CD4-positive, CD25-positive, alpha-beta regulatory T cell (primary cell): ENCODE measurements around the gene TMEM235. TPM values are rescaled to one million over a fixed set of nuclear protein-coding genes. Genes with fewer than 3 reads are reported as not detected.

Experiments used
- polyA plus RNA-seq, 4 donors: library from polyadenylated mRNA; unstranded; fragments of 300-500 nt; fragmentation: Illumina TruSeq; gene quantifications; one replicate each; pipeline ENCODE4 v1.2.3, GENCODE V29; 2021
- total RNA-seq: library from RNA; stranded (reverse); gene quantifications from one replicate; pipeline ENCODE4 v1.2.3, GENCODE V29; 2022

Gene TMEM235
- total and polyA plus RNA-seq, 5 donors from 2014 or later = not detected

Other genes with a start within 250 kb of the TMEM235 start
- 727 TPM for gene TMC6, start 102.9 kb upstream of the TMEM235 start, total RNA-seq
- 100 to 1,000 TPM; 160 to 242 (median 213) TPM for gene TMC6, start 102.9 kb upstream of the TMEM235 start, polyA plus RNA-seq
- gene TMC8, start 100.9 kb upstream of the TMEM235 start, total RNA-seq = 454 TPM
- 10 to 100 TPM; 61.8 to 82.0 (median 74.8) TPM for gene TMC8, start 100.9 kb upstream of the TMEM235 start, polyA plus RNA-seq
- not detected for gene C17orf99, start 85.2 kb upstream of the TMEM235 start, total RNA-seq
- gene C17orf99, start 85.2 kb upstream of the TMEM235 start, polyA plus RNA-seq = not detected
- 58.5 TPM for gene SYNGR2, start 63.0 kb upstream of the TMEM235 start, total RNA-seq
- gene SYNGR2, start 63.0 kb upstream of the TMEM235 start, polyA plus RNA-seq = 100 to 1,000 TPM; 156 to 180 (median 170) TPM
- 3.2 TPM for gene TK1, start 44.6 kb upstream of the TMEM235 start, total RNA-seq
- gene TK1, start 44.6 kb upstream of the TMEM235 start, polyA plus RNA-seq = 10 to 100 TPM; 12.4 to 33.8 (median 15.0) TPM
- 3.5 TPM for gene AFMID, start 44.3 kb upstream of the TMEM235 start, total RNA-seq
- 1 to 10 TPM; 1.8 to 5.5 (median 2.6) TPM for gene AFMID, start 44.3 kb upstream of the TMEM235 start, polyA plus RNA-seq
- gene BIRC5, start 17.4 kb upstream of the TMEM235 start, total RNA-seq = 2.7 TPM
- gene BIRC5, start 17.4 kb upstream of the TMEM235 start, polyA plus RNA-seq = 10 to 100 TPM in 1 of 4 donors, 1 to 10 TPM in 3; 2.8 to 11.5 (median 7.5) TPM
- 218 TPM for gene SOCS3, start 128.4 kb downstream of the TMEM235 start, total RNA-seq
- 10 to 100 TPM; 26.4 to 74.2 (median 51.2) TPM for gene SOCS3, start 128.4 kb downstream of the TMEM235 start, polyA plus RNA-seq
- 50.1 TPM for gene PGS1, start 147.0 kb downstream of the TMEM235 start, total RNA-seq
- gene PGS1, start 147.0 kb downstream of the TMEM235 start, polyA plus RNA-seq = 10 to 100 TPM; 29.6 to 35.4 (median 31.5) TPM